Measurements from ENCODE around the gene ZNF48.

The ZNF48 gene

GRCh38 chr16:30358990-30359870, 36.0 kb upstream of the ZNF48 start:
- no peak overlapping the region for H3K27ac ChIP-seq (ENCODE audit: insufficient read depth, low read length, poor library complexity, severe bottlenecking)
- peaks cover 17% of the 10 kb centered on the region for H3K4me1 ChIP-seq (ENCODE audit: control insufficient read depth, insufficient read depth, low read length, poor library complexity, severe bottlenecking)
- H3K27me3 ChIP-seq (replicated peaks; ENCODE audit: control insufficient read depth, insufficient read depth, low read length, poor library complexity, severe bottlenecking), result no peaks in the 10 kb centered on the region
- peaks cover 37% of the 10 kb centered on the region for H3K36me3 ChIP-seq (ENCODE audit: control insufficient read depth, insufficient read depth, low read length)
- H3K4me3 ChIP-seq (ENCODE audit: insufficient read depth, low read depth, low read length, poor library complexity, severe bottlenecking), result no peak overlapping the region
- no peaks in the 10 kb centered on the region for H3K9me3 ChIP-seq (ENCODE audit: control insufficient read depth, low read length)
- no peak for DNase-seq

GRCh38 chr16:30359871-30360170, 35.4 kb upstream of the ZNF48 start:
- Histone ChIP-seq H3K9me3 (ENCODE audit: control insufficient read depth, low read length) (no peaks in the 10 kb centered on the region), H3K27ac (ENCODE audit: insufficient read depth, low read length, poor library complexity, severe bottlenecking) (no peak overlapping the region), H3K4me1 (ENCODE audit: control insufficient read depth, insufficient read depth, low read length, poor library complexity, severe bottlenecking) (peaks cover 12% of the 10 kb centered on the region), H3K36me3 (ENCODE audit: control insufficient read depth, insufficient read depth, low read length) (peaks cover 41% of the 10 kb centered on the region), H3K4me3 (ENCODE audit: insufficient read depth, low read depth, low read length, poor library complexity, severe bottlenecking) (no peak overlapping the region), H3K27me3 (replicated peaks; ENCODE audit: control insufficient read depth, insufficient read depth, low read length, poor library complexity, severe bottlenecking) (no peaks in the 10 kb centered on the region)
- DNase-seq, result no peak

- Histone ChIP-seq H3K4me3 (ENCODE audit: insufficient read depth, low read depth, low read length, poor library complexity, severe bottlenecking) (no peak overlapping the region), H3K27me3 (replicated peaks; ENCODE audit: control insufficient read depth, insufficient read depth, low read length, poor library complexity, severe bottlenecking) (no peaks in the 10 kb centered on the region), H3K4me1 (ENCODE audit: control insufficient read depth, insufficient read depth, low read length, poor library complexity, severe bottlenecking) (peaks cover 4% of the 10 kb centered on the region), H3K9me3 (ENCODE audit: control insufficient read depth, low read length) (no peaks in the 10 kb centered on the region), H3K36me3 (ENCODE audit: control insufficient read depth, insufficient read depth, low read length) (peaks cover 50% of the 10 kb centered on the region), H3K27ac (ENCODE audit: insufficient read depth, low read length, poor library complexity, severe bottlenecking) (no peak overlapping the region)
- no peak for DNase-seq
Measured at GRCh38 chr16:30361180-30361579, 34.0 kb upstream of the ZNF48 start.

- H3K4me1 ChIP-seq (ENCODE audit: control insufficient read depth, insufficient read depth, low read length, poor library complexity, severe bottlenecking), result peaks cover 20% of the 10 kb centered on the region
- peaks cover 31% of the 10 kb centered on the region for H3K36me3 ChIP-seq (ENCODE audit: control insufficient read depth, insufficient read depth, low read length)
Measured at GRCh38 chr16:30365200-30365599, 30.0 kb upstream of the ZNF48 start.

GRCh38 chr16:30366511-30366910, 28.7 kb upstream of the ZNF48 start:
- Histone ChIP-seq H3K4me3 (ENCODE audit: insufficient read depth, low read depth, low read length, poor library complexity, severe bottlenecking) (no peak overlapping the region), H3K36me3 (ENCODE audit: control insufficient read depth, insufficient read depth, low read length) (peaks cover 26% of the 10 kb centered on the region), H3K4me1 (ENCODE audit: control insufficient read depth, insufficient read depth, low read length, poor library complexity, severe bottlenecking) (peaks cover 25% of the 10 kb centered on the region), H3K9me3 (ENCODE audit: control insufficient read depth, low read length) (no peaks in the 10 kb centered on the region), H3K27ac (ENCODE audit: insufficient read depth, low read length, poor library complexity, severe bottlenecking) (no peak overlapping the region), H3K27me3 (replicated peaks; ENCODE audit: control insufficient read depth, insufficient read depth, low read length, poor library complexity, severe bottlenecking) (no peaks in the 10 kb centered on the region)
- no peak for DNase-seq

More at GRCh38 chr16:30365200-30365599, 30.0 kb upstream of the ZNF48 start:
- DNase-seq, result no peak
- Histone ChIP-seq H3K27ac (ENCODE audit: insufficient read depth, low read length, poor library complexity, severe bottlenecking) (no peak overlapping the region), H3K27me3 (replicated peaks; ENCODE audit: control insufficient read depth, insufficient read depth, low read length, poor library complexity, severe bottlenecking) (no peaks in the 10 kb centered on the region), H3K9me3 (ENCODE audit: control insufficient read depth, low read length) (no peaks in the 10 kb centered on the region), H3K4me3 (ENCODE audit: insufficient read depth, low read depth, low read length, poor library complexity, severe bottlenecking) (no peak overlapping the region)

GRCh38 chr16:30367349-30368009, 27.7 kb upstream of the ZNF48 start:
- H3K27ac ChIP-seq (ENCODE audit: insufficient read depth, low read length, poor library complexity, severe bottlenecking), result no peak overlapping the region
- peaks cover 27% of the 10 kb centered on the region for H3K4me1 ChIP-seq (ENCODE audit: control insufficient read depth, insufficient read depth, low read length, poor library complexity, severe bottlenecking)
- H3K36me3 ChIP-seq (ENCODE audit: control insufficient read depth, insufficient read depth, low read length), result peaks cover 22% of the 10 kb centered on the region
- no peaks in the 10 kb centered on the region for H3K27me3 ChIP-seq (replicated peaks; ENCODE audit: control insufficient read depth, insufficient read depth, low read length, poor library complexity, severe bottlenecking)
- DNase-seq, result no peak
- no peak overlapping the region for H3K4me3 ChIP-seq (ENCODE audit: insufficient read depth, low read depth, low read length, poor library complexity, severe bottlenecking)
- no peaks in the 10 kb centered on the region for H3K9me3 ChIP-seq (ENCODE audit: control insufficient read depth, low read length)

GRCh38 chr16:30368122-30368791, 27.0 kb upstream of the ZNF48 start:
- H3K4me1 ChIP-seq (ENCODE audit: control insufficient read depth, insufficient read depth, low read length, poor library complexity, severe bottlenecking), result peaks cover 27% of the 10 kb centered on the region
- H3K27ac ChIP-seq (ENCODE audit: insufficient read depth, low read length, poor library complexity, severe bottlenecking), result peak overlapping the region; percentile 65
- DNase-seq, result no peak
- H3K27me3 ChIP-seq (replicated peaks; ENCODE audit: control insufficient read depth, insufficient read depth, low read length, poor library complexity, severe bottlenecking), result no peaks in the 10 kb centered on the region
- H3K36me3 ChIP-seq (ENCODE audit: control insufficient read depth, insufficient read depth, low read length), result peaks cover 20% of the 10 kb centered on the region
- peak overlapping the region; percentile 73 for H3K4me3 ChIP-seq (ENCODE audit: insufficient read depth, low read depth, low read length, poor library complexity, severe bottlenecking)
- no peaks in the 10 kb centered on the region for H3K9me3 ChIP-seq (ENCODE audit: control insufficient read depth, low read length)

GRCh38 chr16:30368792-30369090, 26.5 kb upstream of the ZNF48 start:
- Histone ChIP-seq H3K27ac (ENCODE audit: insufficient read depth, low read length, poor library complexity, severe bottlenecking) (peak overlapping the region; percentile 65), H3K27me3 (replicated peaks; ENCODE audit: control insufficient read depth, insufficient read depth, low read length, poor library complexity, severe bottlenecking) (no peaks in the 10 kb centered on the region), H3K36me3 (ENCODE audit: control insufficient read depth, insufficient read depth, low read length) (peaks cover 15% of the 10 kb centered on the region), H3K9me3 (ENCODE audit: control insufficient read depth, low read length) (no peaks in the 10 kb centered on the region), H3K4me3 (ENCODE audit: insufficient read depth, low read depth, low read length, poor library complexity, severe bottlenecking) (peak overlapping the region; percentile 73), H3K4me1 (ENCODE audit: control insufficient read depth, insufficient read depth, low read length, poor library complexity, severe bottlenecking) (peaks cover 27% of the 10 kb centered on the region)
- no peak for DNase-seq

- Histone ChIP-seq H3K36me3 (ENCODE audit: control insufficient read depth, insufficient read depth, low read length) (peaks cover 13% of the 10 kb centered on the region), H3K4me3 (ENCODE audit: insufficient read depth, low read depth, low read length, poor library complexity, severe bottlenecking) (peak overlapping the region; percentile 73), H3K4me1 (ENCODE audit: control insufficient read depth, insufficient read depth, low read length, poor library complexity, severe bottlenecking) (peaks cover 27% of the 10 kb centered on the region), H3K9me3 (ENCODE audit: control insufficient read depth, low read length) (no peaks in the 10 kb centered on the region), H3K27ac (ENCODE audit: insufficient read depth, low read length, poor library complexity, severe bottlenecking) (peak overlapping the region; percentile 65), H3K27me3 (replicated peaks; ENCODE audit: control insufficient read depth, insufficient read depth, low read length, poor library complexity, severe bottlenecking) (no peaks in the 10 kb centered on the region)
- DNase-seq, result no peak
Measured at GRCh38 chr16:30369091-30369937, 25.9 kb upstream of the ZNF48 start.
